Measurements from ENCODE around the gene SLC36A1. TPM values are rescaled to one million over a fixed set of nuclear protein-coding genes. Genes with fewer than 3 reads are reported as not detected.

Gene SLC36A1
- polyA plus RNA-seq, 1 of the 3 experiments (the other 2 are of a cell fraction): 4.1 TPM

DNA sequence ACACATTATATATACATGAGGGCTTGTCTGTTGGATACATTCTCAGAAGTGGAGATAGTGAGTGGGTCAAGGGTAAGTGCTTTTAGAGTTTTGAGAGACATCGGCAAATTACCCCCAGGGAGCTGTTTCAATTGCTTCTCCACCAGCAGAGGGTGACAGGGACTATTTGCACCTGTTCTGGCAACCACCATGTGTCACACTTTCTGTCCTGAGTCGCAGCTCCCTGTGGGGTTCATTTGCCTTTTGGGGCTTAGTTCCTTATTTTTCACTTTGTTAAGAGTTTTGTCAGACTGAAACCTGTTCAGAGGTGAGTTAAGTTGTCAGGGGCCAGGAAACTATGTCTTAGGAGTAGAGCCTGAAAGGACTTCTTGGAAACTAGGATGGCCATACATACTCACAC is 20.1 kb upstream of the SLC36A1 start:
- H3F3A ChIP-seq (replicated peaks; ENCODE audit: insufficient read depth): no peaks in the 10 kb centered on the region
- H3K36me3 ChIP-seq (replicated peaks in 1 of 2; ENCODE audit: control insufficient read depth in 1 of 2, insufficient read depth in 2 of 2, low read length in 1 of 2): no peaks in the 10 kb centered on the region
- no peak overlapping the region for H3K4me2 ChIP-seq
- H3K79me2 ChIP-seq (ENCODE audit: insufficient read depth): no peaks in the 10 kb centered on the region
- H3K4me1 ChIP-seq (ENCODE audit: control insufficient read depth in 1 of 2, insufficient read depth in 2 of 2, low read depth in 1 of 2, low read length in 1 of 2): no peaks in the 10 kb centered on the region
- no peak overlapping the region for H2AFZ ChIP-seq (ENCODE audit: low read depth)
- DNase-seq: no peak
- H4K20me1 ChIP-seq (ENCODE audit: insufficient read depth): no peaks in the 10 kb centered on the region
- H3K27ac ChIP-seq (ENCODE audit: low read depth in 2 of 2, low read length in 1 of 2): no peak overlapping the region
- POLR2A ChIA-PET: no interaction called here
- no peak overlapping the region for H3K4me3 ChIP-seq (ENCODE audit: low read depth in 2 of 2, low read length in 1 of 2)
- TF ChIP-seq RCOR1 (IDR thresholded peaks at IDR 0.05; ENCODE audit: low read length) (no peak), MEF2A (IDR thresholded peaks at IDR 0.05; ENCODE audit: borderline replicate concordance, low read depth) (no peak), FOSL2 (IDR thresholded peaks at IDR 0.05; ENCODE audit: borderline replicate concordance, low read depth) (no peak), FOXM1 (IDR thresholded peaks at IDR 0.05; ENCODE audit: low read depth) (no peak), TAF1 (IDR thresholded peaks at IDR 0.05; ENCODE audit: borderline replicate concordance, low read depth, low read length) (no peak), CHD2 (IDR thresholded peaks at IDR 0.05; ENCODE audit: low read length, partially characterized antibody) (no peak), ZBTB33 (IDR thresholded peaks at IDR 0.05; ENCODE audit: borderline replicate concordance, low read depth) (no peak), SMC3 (IDR thresholded peaks at IDR 0.05; ENCODE audit: low read depth, low read length) (no peak), EZH2phosphoT487 (IDR thresholded peaks at IDR 0.05; ENCODE audit: borderline replicate concordance, low read depth) (no peak), JUND (IDR thresholded peaks at IDR 0.05) (no peak), RXRA (IDR thresholded peaks at IDR 0.05; ENCODE audit: borderline replicate concordance, low read depth) (no peak), FOXJ3 (CRISPR knock-in tag; IDR thresholded peaks at IDR 0.05) (no peak), RFX5 (IDR thresholded peaks at IDR 0.05; ENCODE audit: low read length) (no peak)
- TF ChIP-seq, protein P1, sequence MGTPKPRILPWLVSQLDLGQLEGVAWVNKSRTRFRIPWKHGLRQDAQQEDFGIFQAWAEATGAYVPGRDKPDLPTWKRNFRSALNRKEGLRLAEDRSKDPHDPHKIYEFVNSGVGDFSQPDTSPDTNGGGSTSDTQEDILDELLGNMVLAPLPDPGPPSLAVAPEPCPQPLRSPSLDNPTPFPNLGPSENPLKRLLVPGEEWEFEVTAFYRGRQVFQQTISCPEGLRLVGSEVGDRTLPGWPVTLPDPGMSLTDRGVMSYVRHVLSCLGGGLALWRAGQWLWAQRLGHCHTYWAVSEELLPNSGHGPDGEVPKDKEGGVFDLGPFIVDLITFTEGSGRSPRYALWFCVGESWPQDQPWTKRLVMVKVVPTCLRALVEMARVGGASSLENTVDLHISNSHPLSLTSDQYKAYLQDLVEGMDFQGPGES (IDR thresholded peaks at IDR 0.05; ENCODE audit: low read depth, low read length): no peak
- no peaks in the 10 kb centered on the region for H3K9me2 ChIP-seq
- no peaks in the 10 kb centered on the region for H3K27me3 ChIP-seq (ENCODE audit: insufficient read depth)
- H3K9me3 ChIP-seq: no peaks in the 10 kb centered on the region
- 11% methylated on average over 2 of the region's 2 CpGs for WGBS (ENCODE audit: low lambda C conversion rate)
- CTCF ChIA-PET: interaction anchor here (1.1 kb wide), 1 partner anchor 73 kb away, joined by 3 read pairs; no protein-coding TSS in a partner anchor
- H3K9ac ChIP-seq: no peak overlapping the region

DNA sequence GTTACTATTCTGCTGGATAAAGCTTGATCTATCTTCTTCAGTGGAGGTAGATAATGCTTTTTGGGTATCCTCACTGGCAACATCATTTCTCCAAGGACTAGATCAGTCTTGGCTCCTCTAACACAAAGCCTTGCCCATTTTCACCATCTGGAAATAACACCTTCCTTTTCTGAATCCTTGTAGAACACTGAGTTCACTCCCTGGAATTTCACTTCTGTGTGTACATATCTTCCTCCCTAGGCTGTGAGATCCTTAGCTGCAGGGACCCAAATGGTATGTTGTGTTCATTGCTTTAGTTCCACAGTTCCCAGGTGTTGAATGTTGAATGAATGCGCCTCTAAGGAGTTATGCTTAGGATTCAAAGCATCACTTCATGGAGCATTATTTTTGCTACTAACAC is 16.7 kb upstream of the SLC36A1 start:
- Histone ChIP-seq H4K20me1 (ENCODE audit: insufficient read depth) (no peaks in the 10 kb centered on the region), H3K4me1 (ENCODE audit: control insufficient read depth in 1 of 2, insufficient read depth in 2 of 2, low read depth in 1 of 2, low read length in 1 of 2) (no peaks in the 10 kb centered on the region), H3K4me2 (no peak overlapping the region), H3K9ac (no peak overlapping the region), H3K36me3 (replicated peaks in 1 of 2; ENCODE audit: control insufficient read depth in 1 of 2, insufficient read depth in 2 of 2, low read length in 1 of 2) (no peaks in the 10 kb centered on the region), H3K27ac (ENCODE audit: low read depth in 2 of 2, low read length in 1 of 2) (no peak overlapping the region), H2AFZ (ENCODE audit: low read depth) (no peak overlapping the region), H3K27me3 (ENCODE audit: insufficient read depth) (no peaks in the 10 kb centered on the region), H3K9me2 (no peaks in the 10 kb centered on the region), H3K9me3 (no peaks in the 10 kb centered on the region), H3K79me2 (ENCODE audit: insufficient read depth) (no peaks in the 10 kb centered on the region), H3F3A (replicated peaks; ENCODE audit: insufficient read depth) (no peaks in the 10 kb centered on the region), H3K4me3 (ENCODE audit: low read depth in 2 of 2, low read length in 1 of 2) (no peak overlapping the region)
- DNase-seq: no peak
- TF ChIP-seq TCF12 (IDR thresholded peaks at IDR 0.05) (no peak), FOXJ3 (CRISPR knock-in tag; IDR thresholded peaks at IDR 0.05) (no peak), NRF1 (IDR thresholded peaks at IDR 0.05; ENCODE audit: low read depth, low read length) (no peak), GATA2 (CRISPR knock-in tag; IDR thresholded peaks at IDR 0.05) (no peak), GABPA (IDR thresholded peaks at IDR 0.05; ENCODE audit: low read depth) (no peak), JUND (IDR thresholded peaks at IDR 0.05) (no peak), YY1 (IDR thresholded peaks at IDR 0.05; ENCODE audit: low read depth) (no peak), ZBTB33 (IDR thresholded peaks at IDR 0.05; ENCODE audit: borderline replicate concordance, low read depth) (no peak), EZH2phosphoT487 (IDR thresholded peaks at IDR 0.05; ENCODE audit: borderline replicate concordance, low read depth) (no peak), REST (IDR thresholded peaks at IDR 0.05; ENCODE audit: low read depth, low read length) (no peak)
- WGBS (ENCODE audit: low lambda C conversion rate): 74% methylated on average over 1 of the region's 1 CpG
- ChIA-PET CTCF (interaction anchor here (1.0 to 1.2 kb wide), 2 partner anchors 17 to 24 kb away, joined by 4 read pairs; partner anchors contain the start of gene SLC36A1), POLR2A (no interaction called here)
